ENCODE results near the gene GPR85.

The GPR85 gene

GRCh38 chr7:113044394-113044793 is 42.2 kb downstream of the GPR85 start:
- H4K91ac ChIP-seq (ENCODE audit: low read length) = no peak overlapping the region

DNA sequence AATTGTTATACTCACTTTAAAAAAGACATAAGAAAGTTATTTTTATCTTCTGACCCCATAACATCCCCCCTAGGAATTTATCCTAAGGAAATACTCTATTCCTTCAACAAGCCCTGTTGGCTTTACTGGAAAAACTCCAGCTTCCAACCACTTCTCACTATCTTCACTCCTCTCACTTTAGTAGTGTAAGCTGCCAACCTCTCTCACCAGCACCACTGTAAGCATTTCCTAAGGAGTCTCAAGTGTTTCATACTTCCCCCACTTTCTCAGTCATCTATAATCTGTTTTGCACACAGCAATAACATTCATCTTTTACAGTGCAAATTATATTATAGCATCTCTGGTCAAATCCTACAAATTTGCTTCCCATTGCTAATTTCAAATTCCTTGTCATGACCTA is 45.8 kb downstream of the GPR85 start:
- no peaks in the 10 kb centered on the region for H3K36me3 ChIP-seq (ENCODE audit: control insufficient read depth in 1 of 2, insufficient read depth in 2 of 2, low read depth in 1 of 2, low read length in 2 of 2)

More at GRCh38 chr7:113044394-113044793, 42.2 kb downstream of the GPR85 start:
- Histone ChIP-seq H3K79me1 (replicated peaks; ENCODE audit: low read length, poor library complexity, severe bottlenecking) (no peaks in the 10 kb centered on the region), H2BK15ac (ENCODE audit: low read depth, poor library complexity, severe bottlenecking) (no peak overlapping the region), H2AFZ (ENCODE audit: low read depth, low read length) (no peak overlapping the region), H3K4me1 (ENCODE audit: control insufficient read depth, insufficient read depth, low read depth, low read length) (no peaks in the 10 kb centered on the region), H2AK5ac (ENCODE audit: low read length, severe bottlenecking) (no peak overlapping the region), H2BK5ac (ENCODE audit: low read depth, low read length, poor library complexity, severe bottlenecking) (no peak overlapping the region), H2BK120ac (ENCODE audit: low read depth, low read length) (no peak overlapping the region), H3K4me3 (ENCODE audit: insufficient read depth in 1 of 2, low read depth in 1 of 2, low read length in 2 of 2) (no peak overlapping the region), H3K18ac (ENCODE audit: low read depth in 1 of 2, low read length in 2 of 2) (no peak overlapping the region), H3K14ac (ENCODE audit: low read length in 2 of 2) (no peak overlapping the region), H3K9ac (ENCODE audit: low read length) (no peak overlapping the region), H3K9me3 (ENCODE audit: control insufficient read depth, low read length) (peaks cover 2% of the 10 kb centered on the region), H3K27me3 (ENCODE audit: control insufficient read depth in 1 of 2, insufficient read depth in 1 of 2, low read length in 2 of 2) (no peaks in the 10 kb centered on the region), H3K23ac (ENCODE audit: low read length in 2 of 2) (no peak overlapping the region), H2BK12ac (ENCODE audit: low read length in 2 of 2) (no peak overlapping the region), H3K4ac (ENCODE audit: low read depth in 1 of 2, low read length in 2 of 2) (no peak overlapping the region), H3K36me3 (ENCODE audit: control insufficient read depth in 1 of 2, insufficient read depth in 2 of 2, low read depth in 1 of 2, low read length in 2 of 2) (no peaks in the 10 kb centered on the region), H3K4me2 (ENCODE audit: low read length, poor library complexity, severe bottlenecking) (no peak overlapping the region), H4K8ac (ENCODE audit: low read length) (no peak overlapping the region), H3K27ac (ENCODE audit: low read length, poor library complexity, severe bottlenecking) (no peak overlapping the region)
- DNase-seq = no peak

GRCh38 chr7:113033959-113034358 is 52.7 kb downstream of the GPR85 start:
- Histone ChIP-seq H3K4me1 (ENCODE audit: control insufficient read depth, insufficient read depth, low read depth, low read length) (no peaks in the 10 kb centered on the region), H2BK15ac (ENCODE audit: low read depth, poor library complexity, severe bottlenecking) (no peak overlapping the region), H3K14ac (ENCODE audit: low read length in 2 of 2) (no peak overlapping the region), H3K4me2 (ENCODE audit: low read length, poor library complexity, severe bottlenecking) (no peak overlapping the region), H3K18ac (ENCODE audit: low read depth in 1 of 2, low read length in 2 of 2) (no peak overlapping the region), H2AK5ac (ENCODE audit: low read length, severe bottlenecking) (no peak overlapping the region), H3K4me3 (ENCODE audit: insufficient read depth in 1 of 2, low read depth in 1 of 2, low read length in 2 of 2) (no peak overlapping the region), H2AFZ (ENCODE audit: low read depth, low read length) (no peak overlapping the region), H3K9ac (ENCODE audit: low read length) (no peak overlapping the region), H4K91ac (ENCODE audit: low read length) (no peak overlapping the region), H3K4ac (ENCODE audit: low read depth in 1 of 2, low read length in 2 of 2) (no peak overlapping the region), H2BK5ac (ENCODE audit: low read depth, low read length, poor library complexity, severe bottlenecking) (no peak overlapping the region), H3K23ac (ENCODE audit: low read length in 2 of 2) (no peak overlapping the region), H3K27me3 (ENCODE audit: control insufficient read depth in 1 of 2, insufficient read depth in 1 of 2, low read length in 2 of 2) (no peaks in the 10 kb centered on the region), H3K36me3 (ENCODE audit: control insufficient read depth in 1 of 2, insufficient read depth in 2 of 2, low read depth in 1 of 2, low read length in 2 of 2) (no peaks in the 10 kb centered on the region), H2BK12ac (ENCODE audit: low read length in 2 of 2) (no peak overlapping the region), H2BK120ac (ENCODE audit: low read depth, low read length) (no peak overlapping the region), H4K8ac (ENCODE audit: low read length) (no peak overlapping the region), H3K9me3 (ENCODE audit: control insufficient read depth, low read length) (no peaks in the 10 kb centered on the region), H3K27ac (ENCODE audit: low read length, poor library complexity, severe bottlenecking) (no peak overlapping the region), H3K79me1 (replicated peaks; ENCODE audit: low read length, poor library complexity, severe bottlenecking) (no peaks in the 10 kb centered on the region)
- no CpG with 5 or more reads among the region's 2 CpGs for WGBS
- DNase-seq = no peak

More for the DNA sequence above, 45.8 kb downstream of the GPR85 start:
- Histone ChIP-seq H3K18ac (ENCODE audit: low read depth in 1 of 2, low read length in 2 of 2) (no peak overlapping the region), H3K9me3 (ENCODE audit: control insufficient read depth, low read length) (peaks cover 3% of the 10 kb centered on the region), H2AK5ac (ENCODE audit: low read length, severe bottlenecking) (no peak overlapping the region), H2BK120ac (ENCODE audit: low read depth, low read length) (no peak overlapping the region), H2BK5ac (ENCODE audit: low read depth, low read length, poor library complexity, severe bottlenecking) (no peak overlapping the region), H4K91ac (ENCODE audit: low read length) (no peak overlapping the region), H3K4me3 (ENCODE audit: insufficient read depth in 1 of 2, low read depth in 1 of 2, low read length in 2 of 2) (no peak overlapping the region), H3K9ac (ENCODE audit: low read length) (no peak overlapping the region), H3K79me1 (replicated peaks; ENCODE audit: low read length, poor library complexity, severe bottlenecking) (no peaks in the 10 kb centered on the region), H3K4me1 (ENCODE audit: control insufficient read depth, insufficient read depth, low read depth, low read length) (no peaks in the 10 kb centered on the region), H2AFZ (ENCODE audit: low read depth, low read length) (no peak overlapping the region), H2BK15ac (ENCODE audit: low read depth, poor library complexity, severe bottlenecking) (no peak overlapping the region), H3K23ac (ENCODE audit: low read length in 2 of 2) (no peak overlapping the region), H3K27me3 (ENCODE audit: control insufficient read depth in 1 of 2, insufficient read depth in 1 of 2, low read length in 2 of 2) (no peaks in the 10 kb centered on the region), H3K4ac (ENCODE audit: low read depth in 1 of 2, low read length in 2 of 2) (no peak overlapping the region), H4K8ac (ENCODE audit: low read length) (no peak overlapping the region), H2BK12ac (ENCODE audit: low read length in 2 of 2) (no peak overlapping the region), H3K27ac (ENCODE audit: low read length, poor library complexity, severe bottlenecking) (no peak overlapping the region), H3K4me2 (ENCODE audit: low read length, poor library complexity, severe bottlenecking) (no peak overlapping the region), H3K14ac (ENCODE audit: low read length in 2 of 2) (no peak overlapping the region)
- DNase-seq = no peak

All from mesenchymal stem cell (in vitro differentiated cells and primary cell).